ENCODE measurements around the gene TMEM132E. TPM values are rescaled to one million over a fixed set of nuclear protein-coding genes. Genes with fewer than 3 reads are reported as not detected.

Gene TMEM132E
- total and polyA plus RNA-seq, 10 of the 15 experiments (the other 5 are each of a cell fraction or from before 2014, with no cell fraction given), result not detected

DNA sequence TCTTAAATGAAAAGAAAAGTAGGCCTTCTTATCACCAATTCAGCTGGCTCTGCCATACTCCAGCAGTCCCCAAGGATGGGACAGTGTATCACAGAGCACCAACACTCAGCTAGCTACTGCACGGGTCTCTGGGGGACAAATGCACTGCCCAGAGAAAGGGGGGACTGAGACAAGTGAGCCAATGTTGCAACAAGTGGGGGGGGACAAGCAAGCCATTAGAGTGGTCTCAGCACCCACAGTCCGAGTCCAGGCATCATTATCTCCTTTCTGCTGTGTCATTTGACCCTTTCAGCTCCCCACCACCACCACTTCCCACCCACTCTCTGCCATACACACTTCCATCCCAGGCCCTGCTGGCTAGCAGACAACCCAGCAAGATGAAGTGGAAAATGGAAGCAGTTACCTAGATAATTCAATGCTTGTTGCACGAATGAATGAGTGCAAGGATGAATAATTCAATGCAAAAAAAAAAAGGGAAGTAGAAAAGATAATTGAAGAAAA is 7.0 kb downstream of the TMEM132E start:
- ChIA-PET CTCF (interaction anchor here (0.7 kb wide), 2 partner anchors 207 to 1026 kb away, joined by 3 read pairs; no protein-coding TSS in a partner anchor), SMC1A (ENCODE audit: uncharacterized antibody, unreplicated experiment) (no interaction called here), POLR2A (no interaction called here), RAD21 (ENCODE audit: unreplicated experiment) (no interaction called here)
- Histone ChIP-seq H3K79me2 (ENCODE audit: control insufficient read depth, insufficient read depth, low read length) (no peaks in the 10 kb centered on the region), H4K20me1 (ENCODE audit: control insufficient read depth, insufficient read depth) (peaks cover 2% of the 10 kb centered on the region; the same call in 1 of the 2 replicates), H3K27me3 (replicated peaks in 1 of 2; ENCODE audit: control insufficient read depth in 2 of 2, insufficient read depth in 2 of 2, low read length in 1 of 2) (peaks cover 8 to 18% of the 10 kb centered on the region in 2 experiments), H3K36me3 (ENCODE audit: control insufficient read depth in 2 of 2, insufficient read depth in 2 of 2, low read length in 1 of 2) (no peaks in the 10 kb centered on the region), H3K9me3 (replicated peaks; ENCODE audit: control insufficient read depth, insufficient read depth, low read length) (no peaks in the 10 kb centered on the region), H3K4me2 (ENCODE audit: control insufficient read depth, insufficient read depth) (no peak overlapping the region), H2AFZ (ENCODE audit: control insufficient read depth, low read depth, low read length) (no peak overlapping the region), H3K9ac (ENCODE audit: control insufficient read depth, insufficient read depth, low read length) (no peak overlapping the region), H3K27ac (ENCODE audit: control insufficient read depth, insufficient read depth) (no peak overlapping the region), H3K4me3 (no peak overlapping the region), H3K4me1 (ENCODE audit: control insufficient read depth, insufficient read depth, low read length) (no peaks in the 10 kb centered on the region)
- DNase-seq (ENCODE audit: low read depth, low spot score) (no peak), ATAC-seq (no peak), FAIRE-seq (no peak)
- no peak for TF ChIP-seq FOXM1 (IDR thresholded peaks at IDR 0.05; ENCODE audit: low read depth, low read length)
- no peak for TF ChIP-seq MAX (IDR thresholded peaks at IDR 0.05; ENCODE audit: low read depth, low read length)
- TF ChIP-seq, protein P1, sequence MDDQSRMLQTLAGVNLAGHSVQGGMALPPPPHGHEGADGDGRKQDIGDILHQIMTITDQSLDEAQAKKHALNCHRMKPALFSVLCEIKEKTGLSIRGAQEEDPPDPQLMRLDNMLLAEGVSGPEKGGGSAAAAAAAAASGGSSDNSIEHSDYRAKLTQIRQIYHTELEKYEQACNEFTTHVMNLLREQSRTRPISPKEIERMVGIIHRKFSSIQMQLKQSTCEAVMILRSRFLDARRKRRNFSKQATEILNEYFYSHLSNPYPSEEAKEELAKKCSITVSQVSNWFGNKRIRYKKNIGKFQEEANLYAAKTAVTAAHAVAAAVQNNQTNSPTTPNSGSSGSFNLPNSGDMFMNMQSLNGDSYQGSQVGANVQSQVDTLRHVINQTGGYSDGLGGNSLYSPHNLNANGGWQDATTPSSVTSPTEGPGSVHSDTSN (IDR thresholded peaks at IDR 0.05; ENCODE audit: insufficient replicate concordance, low read depth, low read length), result no peak
- no peak for TF ChIP-seq EGR1 (IDR thresholded peaks at IDR 0.05; ENCODE audit: borderline replicate concordance in 1 of 2, low read depth in 2 of 2, low read length in 2 of 2)
- no peak for TF ChIP-seq IKZF1 (conservative IDR thresholded peaks at IDR 0.05)
- no peak for TF ChIP-seq HCFC1 (IDR thresholded peaks at IDR 0.05; ENCODE audit: low read length)
- no peak for TF ChIP-seq PAX5 (IDR thresholded peaks at IDR 0.05; ENCODE audit: borderline replicate concordance, low read depth, low read length)
- TF ChIP-seq TCF3 (IDR thresholded peaks at IDR 0.05; ENCODE audit: borderline replicate concordance, insufficient read depth, low read depth, low read length), result no peak
- TF ChIP-seq GABPA (IDR thresholded peaks at IDR 0.05; ENCODE audit: low read depth), result no peak
- TF ChIP-seq BMI1 (IDR thresholded peaks at IDR 0.05; ENCODE audit: borderline replicate concordance), result no peak
- TF ChIP-seq ZNF592 (IDR thresholded peaks at IDR 0.05), result no peak
- in situ Hi-C loops (cut with MboI) (no loop called here), intact Hi-C loops (cut with micrococcal nuclease; ENCODE audit: unreplicated experiment) (no loop called here)
- BruUV-seq (replicated peaks), result no TSS peak
- WGBS (ENCODE audit: insufficient coverage, insufficient replicate concordance, low lambda C conversion rate, missing lambda C conversion rate), result 6% methylated on average over 3 of the region's 3 CpGs

Data from GM12878 (cell line).